Right lobe of liver (tissue), 6 donors: ENCODE data around the gene BUD13. TPM values are rescaled to one million over a fixed set of nuclear protein-coding genes. Genes with fewer than 3 reads are reported as not detected.

Experiments
- ATAC-seq, 4 donors: fragments of 200-7000 bp; cut with Tn5 transposase; one replicate each; pipeline ENCODE4 v1.9.1; 2020; ENCODE audit warnings: mild to moderate bottlenecking in 4 of 4, moderate library complexity in 4 of 4
- DNase-seq, 3 donors: peaks; one replicate each; pipeline ENCODE4 v3.0.0-alpha.2; 2020
- H3K27ac ChIP-seq, 3 donors: fragments of 200-600 bp; one replicate each; pipeline ENCODE4 v1.8.0; 2022
- H3K27me3 ChIP-seq, 2 donors: fragments of 200-600 bp; one replicate each; pipeline ENCODE4 v1.8.0; 2022
- H3K36me3 ChIP-seq, 4 donors: fragments of 200-600 bp; sonication (generic) in 1 of 4; one replicate each; pipeline versions ENCODE4 v1.5.1 to v1.8.0; 2017 to 2022; ENCODE audit warnings: control low read depth in 1 of 4
- H3K4me1 ChIP-seq, 4 donors: fragments of 200-600 bp; sonication (generic) in 1 of 4; one replicate each; pipeline versions ENCODE4 v1.5.1 to v1.8.0; 2017 to 2022; ENCODE audit warnings: control low read depth in 1 of 4
- H3K4me3 ChIP-seq, 3 donors: fragments of 200-600 bp; one replicate each; pipeline ENCODE4 v1.8.0; 2022
- H3K9me3 ChIP-seq, 4 donors: fragments of 200-600 bp; sonication (generic) in 1 of 4; one replicate each; pipeline versions ENCODE4 v1.5.1 to v1.8.0; 2017 to 2022; ENCODE audit warnings: control low read depth in 1 of 4
- POLR2A ChIP-seq: fragments of 450-650 bp; IDR thresholded peaks from one replicate; pipeline ENCODE4 v1.6.1; 2017; ENCODE audit warnings: antibody characterized with exemption, mild to moderate bottlenecking
- WGBS: methylation state at CpG from one replicate; pipeline ENCODE4 v1.1.6; 2018; ENCODE audit warnings: low coverage, low lambda C conversion rate; ENCODE audit not compliant: insufficient coverage; ENCODE audit errors: missing lambda C conversion rate; 5-methylcytosine and 5-hydroxymethylcytosine counted together
- intact Hi-C, 2 donors: fragments of 100-400 bp; cut with DNase I; formaldehyde crosslinking; loops; one replicate each; pipeline versions ENCODE4 v1.11.2 to v1.14.1; 2022
- total RNA-seq, 6 experiments: library from RNA; depleted of rRNA in 2 of 6; stranded (reverse); fragments of >200 nt in 2 of 6; fragmentation: NEBNext Ultra II Directional in 3 of 6; extraction: Animal tissue kit (Norgen Biotek cat#: 25700) in 3 of 6; gene quantifications; one replicate each; pipeline versions ENCODE4 v1.1.0 to v1.2.4, GENCODE V29; 2016 to 2023
- TF ChIP-seq, protein P1 (sequence below), 4 donors: fragments of 200-600 bp in 3 of 4; fragments of 450-650 bp in 1 of 4; IDR thresholded peaks; one replicate each; pipeline versions ENCODE4 v1.5.1 to v1.8.0; 2016 to 2022; ENCODE audit warnings: antibody characterized with exemption in 4 of 4, mild to moderate bottlenecking in 2 of 4
- donor health status: DM: no; HTN: yes; CAD: no.
- donor health status: DM: no; HTN: no; CAD: no.
- donor health status: DM: no; HTN: no; CAD: no.
- donor health status: DM: no; HTN: yes; CAD: no.
- donor health status: DM: no; HTN: yes; CAD: no.

Gene BUD13
- total RNA-seq, 6 experiments from 2014 or later: 3.6 to 6.3 (median 5.0) TPM

- intact Hi-C loops: no loop called here
- H3K36me3 ChIP-seq: no peaks in the 10 kb centered on the region
- WGBS: 94% methylated on average over 3 of the region's 7 CpGs
- peaks cover 0 to 8% (median 0%) of the 10 kb centered on the region in 4 donors for H3K4me1 ChIP-seq
- H3K27me3 ChIP-seq: no peaks in the 10 kb centered on the region
- H3K4me3 ChIP-seq: no peak overlapping the region
- no peaks in the 10 kb centered on the region for H3K9me3 ChIP-seq
- H3K27ac ChIP-seq: no peak overlapping the region
- DNase-seq (peak in 1 of 3 donors; percentile 25), ATAC-seq (no peak)
- TF ChIP-seq POLR2A: no peak
- TF ChIP-seq, protein P1, sequence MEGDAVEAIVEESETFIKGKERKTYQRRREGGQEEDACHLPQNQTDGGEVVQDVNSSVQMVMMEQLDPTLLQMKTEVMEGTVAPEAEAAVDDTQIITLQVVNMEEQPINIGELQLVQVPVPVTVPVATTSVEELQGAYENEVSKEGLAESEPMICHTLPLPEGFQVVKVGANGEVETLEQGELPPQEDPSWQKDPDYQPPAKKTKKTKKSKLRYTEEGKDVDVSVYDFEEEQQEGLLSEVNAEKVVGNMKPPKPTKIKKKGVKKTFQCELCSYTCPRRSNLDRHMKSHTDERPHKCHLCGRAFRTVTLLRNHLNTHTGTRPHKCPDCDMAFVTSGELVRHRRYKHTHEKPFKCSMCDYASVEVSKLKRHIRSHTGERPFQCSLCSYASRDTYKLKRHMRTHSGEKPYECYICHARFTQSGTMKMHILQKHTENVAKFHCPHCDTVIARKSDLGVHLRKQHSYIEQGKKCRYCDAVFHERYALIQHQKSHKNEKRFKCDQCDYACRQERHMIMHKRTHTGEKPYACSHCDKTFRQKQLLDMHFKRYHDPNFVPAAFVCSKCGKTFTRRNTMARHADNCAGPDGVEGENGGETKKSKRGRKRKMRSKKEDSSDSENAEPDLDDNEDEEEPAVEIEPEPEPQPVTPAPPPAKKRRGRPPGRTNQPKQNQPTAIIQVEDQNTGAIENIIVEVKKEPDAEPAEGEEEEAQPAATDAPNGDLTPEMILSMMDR (IDR thresholded peaks at IDR 0.05): no peak
Measured at GRCh38 chr11:116723511-116723910, 49.3 kb downstream of the BUD13 start.

- WGBS: 78% methylated on average over 3 of the region's 4 CpGs
- no peak overlapping the region for H3K27ac ChIP-seq
- peak in 1 of 3 donors; percentile 23 for DNase-seq
- TF ChIP-seq, protein P1 (IDR thresholded peaks at IDR 0.05): no peak
- no peak for TF ChIP-seq POLR2A
- H3K36me3 ChIP-seq: no peaks in the 10 kb centered on the region
- H3K27me3 ChIP-seq: no peaks in the 10 kb centered on the region
- ATAC-seq: no peak
- no peak overlapping the region for H3K4me3 ChIP-seq
- intact Hi-C loops: no loop called here
- no peaks in the 10 kb centered on the region for H3K9me3 ChIP-seq
- peaks cover 0 to 8% (median 0%) of the 10 kb centered on the region in 4 donors for H3K4me1 ChIP-seq
Measured at GRCh38 chr11:116721988-116722387, 50.8 kb downstream of the BUD13 start.

DNA sequence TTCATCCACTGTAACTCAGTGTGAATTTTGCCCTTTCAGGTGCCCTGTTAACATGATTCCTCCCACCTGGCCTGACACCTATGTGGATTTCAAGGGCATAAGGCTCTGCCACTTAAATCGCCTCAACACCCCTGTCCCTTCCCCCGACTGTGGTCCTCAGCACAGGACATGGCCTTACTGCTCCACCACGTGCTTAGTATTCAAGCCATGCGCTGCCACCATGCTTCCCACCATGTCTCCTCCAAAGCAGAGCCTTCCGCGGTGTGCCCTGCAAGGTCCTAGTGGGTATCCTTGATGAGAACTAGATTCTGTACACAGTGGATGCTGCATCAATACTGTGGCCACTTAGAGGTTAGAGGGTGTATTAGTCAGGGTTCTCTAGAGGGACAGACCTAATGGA is 51.9 kb downstream of the BUD13 start:
- TF ChIP-seq, protein P1 (IDR thresholded peaks at IDR 0.05): no peak
- no peak for TF ChIP-seq POLR2A
- H3K4me3 ChIP-seq: no peak overlapping the region
- no peak overlapping the region for H3K27ac ChIP-seq
- H3K27me3 ChIP-seq: no peaks in the 10 kb centered on the region
- H3K9me3 ChIP-seq: no peaks in the 10 kb centered on the region
- WGBS: 88% methylated on average over 6 of the region's 6 CpGs
- intact Hi-C loops: no loop called here
- peaks cover 0 to 6% (median 0%) of the 10 kb centered on the region in 4 donors for H3K4me1 ChIP-seq
- no peak for ATAC-seq
- no peaks in the 10 kb centered on the region for H3K36me3 ChIP-seq
- DNase-seq: peak in 1 of 3 donors; percentile 27

DNA sequence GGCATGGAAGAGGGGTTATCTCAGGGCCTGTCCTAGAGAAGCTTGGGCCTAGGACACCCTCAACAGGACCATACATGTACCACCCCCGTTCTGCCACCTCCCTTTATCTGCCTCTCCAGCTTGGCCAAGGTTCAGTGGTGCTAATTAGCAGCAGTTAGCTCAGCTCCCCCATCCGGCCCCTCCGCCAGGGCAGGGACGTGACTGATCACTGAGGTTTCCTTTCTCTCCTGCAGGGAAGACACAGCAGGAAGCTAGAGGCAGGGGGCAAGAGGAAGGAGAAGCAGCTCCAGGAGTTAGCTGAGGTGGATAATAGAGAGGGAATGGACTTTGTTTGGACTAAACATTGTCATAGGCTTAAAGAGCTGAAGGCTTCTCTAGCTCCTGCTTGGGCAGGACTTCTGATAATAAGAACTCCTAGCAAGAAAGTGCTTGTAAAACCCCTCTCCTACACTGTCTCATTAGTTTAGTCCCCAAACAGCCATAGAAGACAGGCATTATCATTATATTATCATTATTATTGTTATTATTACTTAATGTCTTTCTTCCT is 53.8 kb downstream of the BUD13 start:
- TF ChIP-seq, protein P1 (IDR thresholded peaks at IDR 0.05): no peak
- TF ChIP-seq POLR2A: no peak
- intact Hi-C loops: no loop called here
- Histone ChIP-seq H3K4me3 (no peak overlapping the region), H3K36me3 (no peaks in the 10 kb centered on the region), H3K4me1 (no peaks in the 10 kb centered on the region), H3K9me3 (no peaks in the 10 kb centered on the region), H3K27ac (no peak overlapping the region), H3K27me3 (no peaks in the 10 kb centered on the region)
- ATAC-seq: no peak
- no peak for DNase-seq
- WGBS: 57% methylated on average over 3 of the region's 4 CpGs
